ENCODE results near the gene TRIM3. TPM values are rescaled to one million over a fixed set of nuclear protein-coding genes. Genes with fewer than 3 reads are reported as not detected.

TRIM3 gene
- total RNA-seq, 2 experiments from 2014 or later: 11.8 to 11.9 TPM

DNA sequence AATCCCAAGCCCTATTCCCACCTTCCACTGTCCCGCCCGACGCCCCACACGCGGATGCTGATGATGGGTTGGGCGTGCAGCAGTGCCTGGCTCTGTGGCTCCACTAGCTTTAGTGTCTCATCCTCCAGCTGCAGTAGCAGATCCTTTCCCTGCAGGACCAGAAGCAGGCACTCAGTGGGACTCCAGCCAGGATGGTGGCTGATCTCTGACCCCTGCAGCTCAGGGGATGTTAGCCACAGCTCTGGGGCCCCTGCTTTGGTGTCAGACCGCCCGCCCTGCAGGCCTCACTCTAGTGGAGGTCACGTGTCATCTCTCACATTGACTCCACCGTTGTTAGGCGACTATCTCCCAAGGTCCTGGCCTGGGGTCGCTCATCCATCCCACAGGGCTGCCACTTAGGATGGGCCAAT, 71.7 kb downstream of the TRIM3 start:
- H3K27me3 Mint-ChIP-seq: no peaks in the 10 kb centered on the region
- peaks cover 41% of the 10 kb centered on the region for H3K36me3 Mint-ChIP-seq
- ATAC-seq (ENCODE audit: low read depth) (peak; percentile 38), DNase-seq (peak; percentile 68)
- H3K27ac Mint-ChIP-seq: peak overlapping the region; percentile 94
- peak overlapping the region; percentile 83 for H3K4me3 Mint-ChIP-seq
- no peaks in the 10 kb centered on the region for H3K9me3 Mint-ChIP-seq
- H3K4me1 Mint-ChIP-seq: peaks cover 53% of the 10 kb centered on the region
- POLR2A ChIA-PET: interaction anchor here (1.0 to 7.4 kb wide), 8 partner anchors 10 to 80 kb away, joined by 3 to 140 read pairs (median 12); partner anchors contain the start of genes APBB1, ARFIP2, SMPD1 and TIMM10B

DNA sequence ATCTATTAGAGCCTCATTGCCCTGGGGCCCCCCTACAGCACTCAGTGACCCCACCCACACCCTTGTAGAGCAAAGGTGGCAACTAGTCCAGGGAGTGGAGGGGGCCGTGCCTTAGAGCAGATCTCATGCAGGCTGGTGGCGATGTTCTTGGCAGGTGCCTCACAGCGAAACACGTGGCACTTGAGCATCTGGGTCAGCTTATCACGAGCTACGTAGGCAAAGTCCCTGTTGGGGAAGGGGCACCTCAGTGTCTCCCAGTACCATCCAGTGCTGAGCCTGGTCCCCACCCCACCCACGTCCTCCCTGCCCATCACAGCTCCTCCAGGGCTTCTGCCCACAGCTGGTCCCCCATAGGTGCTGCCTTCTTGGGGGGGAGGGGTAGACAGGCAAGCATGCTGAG, 72.3 kb downstream of the TRIM3 start:
- ATAC-seq (ENCODE audit: low read depth) (no peak), DNase-seq (no peak)
- POLR2A ChIA-PET: interaction anchor here (2.5 to 7.4 kb wide), 4 partner anchors 10 to 80 kb away, joined by 12 to 140 read pairs (median 72); partner anchors contain the start of genes APBB1, ARFIP2, SMPD1 and TIMM10B
- H3K27me3 Mint-ChIP-seq: no peaks in the 10 kb centered on the region
- peaks cover 40% of the 10 kb centered on the region for H3K36me3 Mint-ChIP-seq
- H3K4me3 Mint-ChIP-seq: no peak overlapping the region
- peak overlapping the region; percentile 94 for H3K27ac Mint-ChIP-seq
- H3K9me3 Mint-ChIP-seq: no peaks in the 10 kb centered on the region
- peaks cover 49% of the 10 kb centered on the region for H3K4me1 Mint-ChIP-seq

DNA sequence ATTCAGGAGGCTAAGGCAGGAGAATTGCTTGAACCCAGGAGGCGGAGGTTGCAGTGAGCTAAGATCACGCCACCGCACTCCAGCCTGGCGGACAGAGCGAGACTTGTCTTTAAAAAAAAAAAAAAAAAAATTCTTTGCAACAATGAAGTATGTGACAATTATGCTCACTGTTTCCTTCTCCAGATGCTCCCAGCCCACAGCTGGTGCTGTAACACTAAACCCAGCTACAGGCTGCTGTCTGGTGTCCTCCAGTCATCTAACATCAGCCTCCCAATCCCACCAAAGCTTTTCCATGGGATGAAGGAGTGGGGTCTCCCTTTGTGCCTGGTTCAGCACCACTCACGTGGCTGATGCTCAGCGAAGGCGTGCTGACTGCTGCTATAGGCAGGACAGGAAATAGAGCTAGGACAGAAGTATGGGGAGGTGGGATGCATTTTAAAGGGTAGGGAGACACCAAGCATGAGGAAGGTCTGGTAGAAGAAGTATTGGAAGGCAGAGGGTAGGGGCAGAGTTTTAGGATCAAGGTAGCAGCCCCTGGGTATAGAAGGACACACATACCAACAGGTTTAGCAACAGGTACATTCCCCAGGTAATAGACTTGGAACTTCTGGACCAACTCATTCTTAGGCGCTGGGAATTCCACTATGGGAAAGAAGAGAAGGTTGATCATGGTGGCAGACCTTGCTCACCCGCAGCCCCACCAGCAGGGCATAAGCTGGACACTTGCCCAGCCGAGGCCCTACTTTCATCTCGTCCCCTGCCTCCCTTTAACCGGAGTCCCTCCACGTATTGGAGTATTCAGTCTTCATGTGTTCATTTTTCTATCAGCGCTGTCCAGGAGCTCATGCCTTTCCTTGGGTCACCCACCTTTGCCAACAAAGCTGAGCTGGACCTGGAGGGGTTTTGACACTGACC, 73.1 kb downstream of the TRIM3 start:
- Mint-ChIP-seq H3K36me3 (peaks cover 41% of the 10 kb centered on the region), H3K27me3 (no peaks in the 10 kb centered on the region)
- POLR2A ChIA-PET: interaction anchor here (0.6 to 7.4 kb wide), 4 partner anchors 9 to 23 kb away, joined by 3 to 140 read pairs (median 72); partner anchors contain the start of genes APBB1 and SMPD1

More for the DNA sequence above, 73.1 kb downstream of the TRIM3 start:
- no peak for DNase-seq
- Mint-ChIP-seq H3K4me1 (peaks cover 47% of the 10 kb centered on the region), H3K27ac (no peak overlapping the region), H3K4me3 (no peak overlapping the region), H3K9me3 (no peaks in the 10 kb centered on the region)
- ATAC-seq (ENCODE audit: low read depth): no peak

Other genes starting within 250 kb of the TRIM3 start
- 10 to 100 TPM; 33.3 to 34.9 TPM for gene FHIP1B, start 239.3 kb downstream of the TRIM3 start, total RNA-seq
- under 1 TPM; 0.20 to 0.22 TPM for gene CNGA4, start 234.9 kb downstream of the TRIM3 start, total RNA-seq
- not detected for gene CCKBR, start 214.1 kb downstream of the TRIM3 start, total RNA-seq
- 1 to 10 TPM; 1.4 to 1.6 TPM for gene CAVIN3, start 153.4 kb downstream of the TRIM3 start, total RNA-seq
- 10 to 100 TPM; 40.7 to 42.6 TPM for gene SMPD1, start 83.5 kb downstream of the TRIM3 start, total RNA-seq
- gene APBB1, start 54.8 kb downstream of the TRIM3 start, total RNA-seq: 10 to 100 TPM; 64.0 to 69.2 TPM
- 1 to 10 TPM in 1 of 2 experiments, under 1 TPM in 1; 0.58 to 1.3 TPM for gene HPX, start 33.0 kb downstream of the TRIM3 start, total RNA-seq
- gene ARFIP2, start 7.4 kb upstream of the TRIM3 start, total RNA-seq: 10 to 100 TPM; 44.3 to 44.6 TPM
- 10 to 100 TPM; 41.3 to 47.0 TPM for gene TIMM10B, start 7.6 kb upstream of the TRIM3 start, total RNA-seq
- 10 to 100 TPM; 32.3 to 35.5 TPM for gene DNHD1, start 23.3 kb upstream of the TRIM3 start, total RNA-seq
- 10 to 100 TPM; 31.7 to 34.4 TPM for gene RRP8, start 129.7 kb upstream of the TRIM3 start, total RNA-seq
- 100 to 1,000 TPM; 195 to 207 TPM for gene ILK, start 129.8 kb upstream of the TRIM3 start, total RNA-seq
- gene TAF10, start 138.3 kb upstream of the TRIM3 start, total RNA-seq: 100 to 1,000 TPM; 154 to 156 TPM
- gene TPP1, start 145.5 kb upstream of the TRIM3 start, total RNA-seq: 100 to 1,000 TPM; 114 to 120 TPM
- gene DCHS1, start 181.9 kb upstream of the TRIM3 start, total RNA-seq: 1 to 10 TPM; 2.1 to 2.5 TPM
- 10 to 100 TPM; 50.9 to 51.4 TPM for gene MRPL17, start 209.4 kb upstream of the TRIM3 start, total RNA-seq

All from activated naive CD8-positive, alpha-beta T cell treated with anti-CD3 and anti-CD28 coated beads, Interleukin-2, amount 10 ng/mL, durations not matched to agents 7 days and 5 days (primary cell).